GM21737 (cell line): ENCODE data around the gene SLC22A3.

ENCODE experiments used
- ATAC-seq: cut with Tn5 transposase; IDR thresholded peaks from one replicate; pipeline ENCODE4 v1.9.1; 2021; ENCODE audit warnings: mild to moderate bottlenecking, moderate library complexity; ENCODE audit not compliant: unreplicated experiment

The SLC22A3 gene

DNA sequence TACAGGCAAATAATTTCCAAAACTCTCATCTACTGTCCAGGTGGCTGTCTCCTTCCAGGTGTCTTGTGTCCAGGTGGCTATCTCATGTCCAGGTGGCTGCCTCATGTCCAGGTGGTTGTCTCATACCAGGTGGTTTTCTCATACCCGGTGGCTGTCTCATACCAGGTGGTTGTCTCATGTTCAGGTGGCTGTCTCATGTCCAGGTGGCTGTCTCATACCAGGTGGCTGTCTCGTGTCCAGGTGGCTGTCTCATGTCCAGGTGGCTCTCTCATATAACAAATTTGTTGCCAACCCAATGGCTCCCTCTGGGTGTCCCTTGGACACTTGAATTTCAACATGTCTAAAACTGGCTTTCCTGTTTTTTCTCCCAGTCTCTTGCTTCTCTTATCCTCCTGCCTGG lies 14.3 kb upstream of the SLC22A3 start:
- no peak for ATAC-seq

DNA sequence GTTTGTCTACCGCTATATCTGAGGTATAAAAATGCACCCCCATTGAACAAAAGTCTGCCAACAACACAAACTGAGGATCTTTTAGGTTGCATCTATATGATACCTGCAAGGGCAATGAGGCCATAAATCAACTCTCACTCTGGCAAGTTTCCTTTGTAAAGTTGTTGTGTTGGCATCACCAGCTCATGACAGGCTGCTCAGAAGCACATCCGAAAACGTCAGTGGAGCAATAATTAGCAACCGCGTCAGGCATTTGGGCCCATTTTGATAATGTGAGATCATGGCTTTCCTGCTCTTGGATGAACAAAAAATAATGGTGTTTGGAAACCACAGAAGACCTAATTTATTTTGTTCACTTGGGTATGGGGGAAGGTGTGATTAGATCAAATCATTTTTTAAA lies 12.0 kb upstream of the SLC22A3 start:
- no peak for ATAC-seq

DNA sequence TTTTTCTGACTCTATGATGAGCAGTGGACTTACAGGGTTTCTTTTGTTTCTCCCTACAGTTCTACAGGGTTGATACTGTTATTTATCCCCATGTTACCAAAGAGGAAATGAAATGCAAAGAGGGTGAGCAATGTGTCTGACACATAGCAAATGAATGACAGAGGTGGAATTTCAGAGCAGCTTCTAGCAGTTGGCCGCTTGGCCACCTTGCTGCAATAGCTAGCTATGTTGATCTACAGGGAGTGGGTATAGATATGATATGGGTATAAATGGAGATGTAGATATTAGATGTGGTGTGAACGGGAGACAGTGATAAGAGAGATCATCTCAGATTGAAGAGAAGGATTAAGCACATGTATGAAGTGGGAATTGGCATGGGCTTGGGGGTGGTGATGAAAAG lies 10.9 kb upstream of the SLC22A3 start:
- no peak for ATAC-seq

GRCh38 chr6:160337991-160338390 lies 10.2 kb upstream of the SLC22A3 start:
- ATAC-seq: no peak

- ATAC-seq: no peak
These were observed 5.0 kb upstream of the SLC22A3 start for GRCh38 chr6:160343144-160343543.

GRCh38 chr6:160344271-160344670 lies 3.9 kb upstream of the SLC22A3 start:
- ATAC-seq: no peak

DNA sequence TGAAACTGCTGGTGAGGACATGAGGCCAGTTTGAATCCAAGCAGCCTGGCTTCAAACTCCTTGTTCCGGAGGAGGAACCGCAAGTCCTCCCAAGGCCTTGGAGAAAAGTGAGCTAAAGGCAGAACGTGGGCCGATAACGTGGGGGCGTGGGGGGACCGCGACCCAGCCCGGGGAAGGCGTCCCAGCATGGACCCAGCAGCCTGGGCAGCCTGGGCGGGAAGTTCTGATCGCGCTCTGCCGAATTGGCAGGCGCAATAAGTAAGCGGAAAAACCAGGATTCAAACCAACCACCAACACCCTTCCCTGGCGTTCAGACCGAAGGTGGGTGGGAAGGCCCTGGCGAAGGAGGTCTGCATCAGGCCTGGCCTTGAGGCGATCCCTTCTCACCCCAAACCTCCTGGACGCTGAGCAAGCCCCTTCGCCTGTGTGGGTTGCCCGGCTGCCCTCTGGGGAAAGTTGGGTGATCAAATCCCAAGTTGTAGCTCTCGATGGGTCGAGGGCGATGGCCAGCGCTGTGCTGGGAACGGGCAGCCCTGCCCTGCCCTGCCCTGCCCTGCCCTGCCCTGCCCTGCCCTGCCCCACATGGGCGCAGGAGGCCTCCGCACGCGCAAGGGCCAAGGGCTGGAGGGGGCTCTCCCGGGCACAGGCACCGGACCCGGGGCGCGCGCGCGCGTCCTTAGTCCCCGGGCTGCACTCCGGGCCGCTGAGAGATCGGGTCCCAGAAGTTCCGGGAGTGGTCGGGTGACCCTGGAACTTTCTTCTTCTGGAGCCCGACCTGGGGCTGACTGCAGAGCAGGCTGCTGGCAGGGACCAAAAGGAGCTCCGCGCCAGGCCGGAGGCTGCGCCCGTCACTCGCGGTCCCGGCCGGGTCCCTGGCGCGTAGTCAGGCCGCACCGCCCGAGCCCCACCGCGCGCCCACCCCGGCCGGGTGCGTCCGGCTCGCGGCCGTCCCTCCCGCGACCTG lies 637 bp upstream of the SLC22A3 start:
- ATAC-seq: no peak

DNA sequence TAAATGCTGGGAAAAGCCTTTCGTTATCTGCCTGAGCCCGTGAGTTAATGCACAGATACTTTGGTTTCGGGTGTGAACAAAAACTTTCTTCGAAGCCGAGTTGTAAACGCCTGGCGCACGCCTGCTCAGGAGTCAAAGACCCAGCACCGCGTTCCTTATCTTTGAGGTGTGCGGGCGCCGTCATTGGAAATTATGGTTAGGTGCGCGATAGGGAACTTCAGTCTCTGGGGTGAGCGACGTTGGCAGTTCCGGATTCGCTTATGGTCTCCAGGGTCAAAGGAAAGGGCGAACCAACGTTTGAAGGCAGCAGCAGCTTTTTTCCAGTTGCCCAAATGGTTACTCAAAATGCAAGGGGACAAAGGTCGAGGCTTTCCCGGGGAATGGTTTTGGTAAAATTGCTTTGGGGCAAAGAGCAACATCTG lies 853 bp downstream of the SLC22A3 start:
- ATAC-seq: no peak

DNA sequence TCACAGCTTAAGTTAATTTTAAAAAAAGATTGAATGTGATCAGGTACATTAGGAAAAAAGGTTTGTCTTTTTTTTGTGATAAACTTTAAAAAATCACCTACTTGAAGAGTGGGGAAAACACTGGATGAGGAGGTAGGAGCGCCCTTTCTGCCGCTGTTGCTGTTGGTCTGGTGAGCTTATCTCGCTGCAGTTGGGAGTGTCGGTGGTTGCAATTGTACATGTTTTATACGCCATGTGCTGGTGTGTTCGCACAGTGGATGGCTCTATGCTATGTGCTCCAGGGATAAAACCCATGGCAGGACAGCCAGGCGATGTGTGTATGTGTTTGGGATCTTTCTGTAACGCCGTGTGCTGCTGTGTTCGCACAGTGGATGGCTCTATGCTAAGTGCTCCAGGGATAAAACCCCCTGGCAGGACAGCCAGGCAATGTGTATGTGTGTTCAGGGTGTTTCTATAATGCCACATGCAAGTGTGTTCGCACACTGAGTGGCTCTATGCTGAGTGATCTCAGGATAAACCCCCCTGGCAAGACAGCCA lies 1.7 kb downstream of the SLC22A3 start:
- ATAC-seq: no peak

- ATAC-seq: no peak
These were observed 5.8 kb downstream of the SLC22A3 start for GRCh38 chr6:160353950-160354496.

DNA sequence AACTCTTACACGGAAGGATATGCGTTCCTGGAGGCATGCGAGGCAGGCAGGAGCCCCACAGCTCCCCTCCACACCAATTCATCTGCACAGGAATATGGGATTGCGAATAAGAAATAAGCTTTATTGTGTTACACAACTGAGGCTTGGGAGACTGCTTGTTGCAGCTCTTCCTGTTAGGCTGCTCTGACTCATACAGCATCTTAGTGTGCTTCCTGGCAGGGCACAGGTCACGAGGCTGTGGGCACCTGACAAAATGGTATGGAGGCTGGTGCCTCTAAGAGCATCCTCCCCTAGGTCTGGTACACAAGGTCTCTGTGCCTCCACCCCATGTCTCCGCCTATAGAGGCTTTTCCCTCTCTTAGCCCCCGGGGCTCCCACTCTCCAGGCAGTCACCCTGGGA lies 6.8 kb downstream of the SLC22A3 start:
- no peak for ATAC-seq

DNA sequence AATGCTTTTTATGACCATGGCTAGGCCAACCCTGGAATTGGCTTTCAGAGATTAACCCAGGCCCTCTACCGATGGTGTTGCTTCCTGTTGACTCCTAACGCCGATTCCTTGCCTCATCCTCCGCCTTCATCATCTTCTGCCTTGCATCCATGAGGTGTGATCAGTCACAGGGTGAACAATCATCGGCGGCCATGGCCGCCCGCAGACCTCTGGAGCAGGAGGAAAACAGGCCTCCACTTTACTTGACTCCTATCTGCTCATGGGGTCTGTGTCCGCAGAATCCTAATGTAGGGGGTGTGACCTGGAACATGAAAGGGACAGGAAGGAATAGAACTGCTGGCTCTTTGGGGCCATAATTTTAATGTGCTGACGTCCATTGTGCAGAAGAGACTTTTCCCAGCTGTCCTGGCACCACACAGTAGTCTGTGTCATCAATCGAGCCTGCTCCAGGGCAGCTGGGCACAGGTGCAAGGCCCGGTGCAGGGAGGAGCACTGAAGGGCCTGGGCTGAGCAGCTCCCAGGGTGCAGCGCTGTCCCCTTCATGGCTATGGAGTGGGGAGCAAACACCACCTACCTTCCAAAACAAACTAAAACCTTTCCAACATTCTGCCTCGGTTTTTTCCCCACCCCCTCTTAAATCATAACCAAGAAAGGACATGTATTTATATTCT lies 8.0 kb downstream of the SLC22A3 start:
- ATAC-seq: no peak

DNA sequence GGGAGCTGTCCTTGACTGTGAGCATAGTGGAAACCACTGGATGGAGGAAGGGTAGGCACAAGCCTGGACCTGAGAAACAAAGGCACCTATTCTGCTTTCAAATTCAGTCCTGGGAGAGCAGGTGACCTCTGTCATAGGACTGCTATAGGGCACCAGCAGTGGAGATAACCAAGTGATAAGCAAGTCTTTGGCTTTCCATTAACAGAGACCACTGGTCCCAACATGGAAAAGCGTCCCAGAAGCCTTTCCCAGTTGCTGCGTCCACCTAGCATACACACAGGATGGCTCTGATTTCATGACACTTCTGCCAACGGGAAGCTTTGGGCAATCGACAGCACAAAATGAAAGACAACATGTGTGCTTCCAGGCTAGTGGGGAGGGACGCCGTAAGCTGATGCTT lies 8.9 kb downstream of the SLC22A3 start:
- no peak for ATAC-seq

DNA sequence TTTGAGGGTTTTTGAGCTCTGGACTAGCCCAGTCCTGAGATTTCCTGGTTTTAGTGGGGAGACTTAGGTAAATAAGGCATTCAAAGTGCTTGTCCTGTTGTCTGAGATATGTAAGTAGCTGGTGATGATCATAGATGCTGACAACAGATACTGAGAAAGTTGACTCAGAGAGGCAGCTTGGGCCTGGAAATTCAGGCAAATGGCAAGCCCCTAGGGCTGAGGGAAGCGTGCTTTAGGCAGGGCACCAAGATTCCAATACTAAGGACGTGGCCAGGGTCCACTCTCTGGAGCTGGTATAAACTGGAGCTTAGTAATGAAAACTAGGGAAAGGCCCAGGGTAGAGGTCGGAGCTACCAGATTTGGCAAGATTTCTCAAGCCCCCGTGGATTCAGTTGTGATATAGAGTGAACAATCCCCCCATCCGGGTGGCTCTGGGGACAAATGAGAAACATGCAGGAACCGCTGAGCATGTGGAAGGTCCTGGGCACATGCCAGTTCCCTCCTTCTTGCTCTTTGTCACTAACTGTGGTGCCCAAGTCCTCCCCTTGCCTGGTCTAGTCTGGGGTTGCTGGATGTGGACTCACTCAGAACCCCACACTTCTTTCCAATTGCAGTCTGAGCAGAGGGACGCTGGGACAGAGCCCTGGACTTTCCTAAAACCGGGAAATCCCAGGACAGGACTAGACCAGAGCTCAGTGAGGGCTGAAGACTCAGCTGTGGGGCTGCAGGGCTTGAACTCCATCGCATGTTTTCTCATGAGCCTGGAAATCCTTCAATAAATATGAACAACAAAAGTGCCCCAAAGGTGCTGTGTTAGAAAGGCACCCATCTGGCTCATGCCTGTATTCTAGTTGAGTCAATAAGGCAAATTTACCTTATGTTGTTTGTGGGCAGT lies 10.3 kb downstream of the SLC22A3 start:
- no peak for ATAC-seq

- no peak for ATAC-seq
These were observed 12.8 kb downstream of the SLC22A3 start for GRCh38 chr6:160360955-160361354.

DNA sequence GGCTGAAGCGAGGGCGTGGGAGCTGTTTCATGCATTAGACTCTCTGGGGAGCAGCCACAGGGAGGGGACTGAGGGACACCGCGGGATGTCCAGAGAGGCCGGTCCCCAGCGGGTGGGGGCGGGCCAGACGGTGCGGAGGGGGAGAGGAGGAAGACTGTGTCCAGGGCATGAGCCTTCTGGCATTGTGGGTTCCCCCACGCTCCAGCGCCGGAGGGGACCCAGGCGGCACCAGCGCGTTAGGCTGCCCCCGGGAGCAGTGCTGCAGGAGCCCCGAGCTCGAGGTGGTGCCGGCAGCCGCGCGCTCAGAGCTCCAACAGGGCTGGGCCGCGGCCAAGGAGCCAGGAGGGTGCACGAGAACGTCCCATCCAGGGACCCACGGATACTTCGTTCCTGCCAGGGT lies 14.4 kb downstream of the SLC22A3 start:
- ATAC-seq: no peak

DNA sequence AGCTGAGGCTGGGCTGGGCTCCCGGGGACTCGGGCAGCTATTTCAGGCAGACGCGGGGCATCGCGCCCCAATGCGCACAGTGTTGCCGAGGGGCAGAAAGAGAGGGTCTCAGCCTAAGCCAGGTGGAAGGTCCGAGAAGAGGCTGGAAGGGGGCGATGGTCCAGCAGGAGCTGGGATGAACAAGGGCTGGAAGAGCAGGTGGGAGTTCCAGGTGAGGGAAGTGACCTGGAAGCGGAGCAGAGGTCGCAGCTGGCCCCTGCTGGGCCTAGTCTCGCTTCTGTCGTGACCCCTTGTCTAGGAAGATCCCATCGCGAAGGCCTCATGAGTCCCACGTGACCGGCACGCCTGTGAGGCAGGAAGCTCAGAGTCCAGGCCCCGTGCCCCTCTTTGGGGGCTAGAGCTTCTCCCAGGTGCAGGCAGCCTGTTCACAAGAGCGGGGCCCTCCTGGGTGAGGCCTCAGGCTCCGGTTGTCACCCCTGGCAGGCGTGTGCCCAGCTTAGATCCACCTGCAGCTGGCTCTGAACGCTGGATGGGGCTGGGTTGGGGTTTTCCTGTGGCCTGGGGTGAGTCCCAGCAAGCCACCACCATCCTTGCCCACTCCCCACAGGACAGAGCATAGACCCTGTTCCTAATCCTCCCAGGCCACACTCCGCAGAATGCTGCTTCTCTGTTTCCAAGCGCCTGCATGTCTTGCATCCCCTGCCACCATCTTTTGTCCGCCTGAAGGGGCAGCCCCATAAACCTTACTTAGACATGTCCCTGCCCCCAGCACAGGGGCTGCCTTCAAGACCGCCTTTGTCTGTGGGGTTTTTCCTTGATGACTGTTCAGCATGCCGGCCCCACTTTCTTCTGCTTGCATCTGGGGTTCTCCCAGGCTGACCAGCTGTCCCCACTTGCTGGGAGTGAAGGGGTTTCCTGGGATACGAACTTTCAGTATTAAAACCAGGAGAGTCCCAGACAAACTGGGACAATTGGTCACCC lies 15.1 kb downstream of the SLC22A3 start:
- ATAC-seq: no peak

DNA sequence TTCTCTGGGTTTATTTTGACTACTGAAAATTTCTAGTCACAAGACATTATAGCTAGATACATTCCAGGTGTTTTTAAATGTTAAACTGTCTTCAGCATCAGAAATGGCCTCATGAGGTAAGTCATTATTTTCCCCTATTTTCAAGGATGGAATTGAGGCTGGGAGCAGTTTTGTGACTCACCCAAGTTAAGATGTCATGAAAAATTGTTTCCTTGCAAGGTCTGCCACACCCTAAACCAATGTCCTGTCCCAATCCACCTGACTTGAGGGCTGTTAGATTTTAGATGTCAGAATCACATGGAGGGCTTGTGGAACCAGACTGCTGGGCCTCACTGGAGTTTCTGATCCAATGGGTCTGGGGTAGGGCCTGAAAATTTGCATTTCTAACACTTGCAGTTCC lies 16.9 kb downstream of the SLC22A3 start:
- no peak for ATAC-seq

- no peak for ATAC-seq
These were observed 19.8 kb downstream of the SLC22A3 start for GRCh38 chr6:160367798-160368547.
